Measurements from ENCODE around the gene DTHD1. TPM values are rescaled to one million over a fixed set of nuclear protein-coding genes. Genes with fewer than 3 reads are reported as not detected.

The DTHD1 gene
- total RNA-seq, 6 experiments from 2014 or later = not detected

- H3K27me3 Mint-ChIP-seq (ENCODE audit: insufficient read depth) = no peaks in the 10 kb centered on the region
- no peaks in the 10 kb centered on the region for H3K4me1 Mint-ChIP-seq (ENCODE audit: low read depth)
- H3K9me3 Mint-ChIP-seq = peaks cover 25% of the 10 kb centered on the region
- H3K36me3 Mint-ChIP-seq (ENCODE audit: low read depth) = no peaks in the 10 kb centered on the region
- TF ChIP-seq, protein P1, sequence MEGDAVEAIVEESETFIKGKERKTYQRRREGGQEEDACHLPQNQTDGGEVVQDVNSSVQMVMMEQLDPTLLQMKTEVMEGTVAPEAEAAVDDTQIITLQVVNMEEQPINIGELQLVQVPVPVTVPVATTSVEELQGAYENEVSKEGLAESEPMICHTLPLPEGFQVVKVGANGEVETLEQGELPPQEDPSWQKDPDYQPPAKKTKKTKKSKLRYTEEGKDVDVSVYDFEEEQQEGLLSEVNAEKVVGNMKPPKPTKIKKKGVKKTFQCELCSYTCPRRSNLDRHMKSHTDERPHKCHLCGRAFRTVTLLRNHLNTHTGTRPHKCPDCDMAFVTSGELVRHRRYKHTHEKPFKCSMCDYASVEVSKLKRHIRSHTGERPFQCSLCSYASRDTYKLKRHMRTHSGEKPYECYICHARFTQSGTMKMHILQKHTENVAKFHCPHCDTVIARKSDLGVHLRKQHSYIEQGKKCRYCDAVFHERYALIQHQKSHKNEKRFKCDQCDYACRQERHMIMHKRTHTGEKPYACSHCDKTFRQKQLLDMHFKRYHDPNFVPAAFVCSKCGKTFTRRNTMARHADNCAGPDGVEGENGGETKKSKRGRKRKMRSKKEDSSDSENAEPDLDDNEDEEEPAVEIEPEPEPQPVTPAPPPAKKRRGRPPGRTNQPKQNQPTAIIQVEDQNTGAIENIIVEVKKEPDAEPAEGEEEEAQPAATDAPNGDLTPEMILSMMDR (IDR thresholded peaks at IDR 0.05) = no peak
- no peak overlapping the region for H3K4me3 Mint-ChIP-seq
- no peak overlapping the region for H3K27ac Mint-ChIP-seq
- DNase-seq = no peak
These were observed 107.3 kb downstream of the DTHD1 start for GRCh38 chr4:36388710-36389109.

GRCh38 chr4:36391411-36391810 is 110.0 kb downstream of the DTHD1 start:
- Mint-ChIP-seq H3K36me3 (ENCODE audit: low read depth) (peaks cover 7% of the 10 kb centered on the region; the same call in 1 of the 2 replicates), H3K4me1 (ENCODE audit: low read depth) (no peaks in the 10 kb centered on the region), H3K27ac (no peak overlapping the region), H3K4me3 (no peak overlapping the region), H3K27me3 (ENCODE audit: insufficient read depth) (no peaks in the 10 kb centered on the region), H3K9me3 (peaks cover 27% of the 10 kb centered on the region)
- no peak for DNase-seq
- TF ChIP-seq, protein P1 (IDR thresholded peaks at IDR 0.05) = no peak

- Mint-ChIP-seq H3K9me3 (peaks cover 32% of the 10 kb centered on the region), H3K36me3 (ENCODE audit: low read depth) (peaks cover 7% of the 10 kb centered on the region; the same call in 1 of the 2 replicates), H3K4me1 (ENCODE audit: low read depth) (no peaks in the 10 kb centered on the region), H3K27ac (no peak overlapping the region), H3K27me3 (ENCODE audit: insufficient read depth) (no peaks in the 10 kb centered on the region), H3K4me3 (no peak overlapping the region)
- no peak for DNase-seq
- TF ChIP-seq, protein P1 (IDR thresholded peaks at IDR 0.05) = no peak
These were observed 110.6 kb downstream of the DTHD1 start for GRCh38 chr4:36392024-36392423.

GRCh38 chr4:36392916-36393315 is 111.5 kb downstream of the DTHD1 start:
- Mint-ChIP-seq H3K4me1 (ENCODE audit: low read depth) (no peaks in the 10 kb centered on the region), H3K9me3 (peaks cover 36% of the 10 kb centered on the region), H3K4me3 (no peak overlapping the region), H3K27me3 (ENCODE audit: insufficient read depth) (no peaks in the 10 kb centered on the region), H3K27ac (no peak overlapping the region), H3K36me3 (ENCODE audit: low read depth) (peaks cover 7% of the 10 kb centered on the region; the same call in 1 of the 2 replicates)
- DNase-seq = no peak
- TF ChIP-seq, protein P1 (IDR thresholded peaks at IDR 0.05) = no peak

Other genes with a start within 250 kb of the DTHD1 start
- not detected for gene ARAP2, start 37.1 kb upstream of the DTHD1 start, total RNA-seq (2021; fragmentation: NEBNext Ultra II Directional; extraction: Animal tissue kit (Norgen Biotek cat#: 25700))